HAP-1 (cell line): ENCODE results near the gene GALNT9.

ENCODE experiments used
- DNase-seq, 2 experiments: peaks; one replicate each; pipeline ENCODE4 v3.0.0-alpha.2; 2016 to 2020; ENCODE audit warnings: low spot score in 2 of 2
- H3K27me3 ChIP-seq: fragments of 250-450 bp; sonication (Bioruptor Pico); 2 replicates; pipeline ENCODE4 v1.5.1; 2020; ENCODE audit warnings: low read depth, mild to moderate bottlenecking, moderate library complexity
- H3K36me3 ChIP-seq: fragments of 250-450 bp; sonication (Bioruptor Pico); replicated peaks from 2 replicates; pipeline ENCODE4 v1.5.1; 2020; ENCODE audit warnings: mild to moderate bottlenecking
- H3K4me1 ChIP-seq: fragments of 250-450 bp; sonication (Bioruptor Pico); 2 replicates; pipeline ENCODE4 v1.5.1; 2020; ENCODE audit warnings: mild to moderate bottlenecking
- H3K4me3 ChIP-seq: fragments of 250-450 bp; sonication (Bioruptor Pico); 2 replicates; pipeline ENCODE4 v1.5.1; 2020; ENCODE audit warnings: mild to moderate bottlenecking, moderate library complexity
- H3K9me3 ChIP-seq: fragments of 250-450 bp; sonication (Bioruptor Pico); 2 replicates; pipeline ENCODE4 v1.5.1; 2020; ENCODE audit warnings: mild to moderate bottlenecking, moderate library complexity
- in situ Hi-C: fragments of 300-500 bp; cut with MboI; formaldehyde crosslinking; loops from 3 replicates; pipeline ENCODE4 v1.14.3; 2020; ENCODE audit warnings: low sequenced_read_pairs, inconsistent platforms, mixed read lengths

The GALNT9 gene

DNA sequence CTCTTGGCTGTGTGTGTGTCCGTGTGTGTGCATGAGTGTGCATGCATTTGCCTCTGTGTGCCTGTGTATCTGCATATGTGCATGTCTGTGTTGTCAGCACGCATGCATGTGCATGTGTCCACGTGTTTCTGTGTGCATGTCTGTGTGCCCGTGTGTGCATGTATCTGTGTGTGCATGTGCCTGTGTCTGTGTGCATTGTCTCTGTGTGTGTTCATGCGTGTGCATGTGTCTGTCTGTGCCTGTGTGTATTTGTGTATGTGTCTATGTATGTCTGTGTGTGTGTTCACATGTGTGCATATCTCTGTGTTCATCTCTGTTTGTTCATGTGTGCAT, 1.1 kb upstream of the GALNT9 start:
- in situ Hi-C loops: no loop called here
- Histone ChIP-seq H3K36me3 (no peaks in the 10 kb centered on the region), H3K4me3 (no peak overlapping the region), H3K4me1 (no peaks in the 10 kb centered on the region), H3K27me3 (peaks cover 37% of the 10 kb centered on the region), H3K9me3 (no peaks in the 10 kb centered on the region)
- no peak for DNase-seq

DNA sequence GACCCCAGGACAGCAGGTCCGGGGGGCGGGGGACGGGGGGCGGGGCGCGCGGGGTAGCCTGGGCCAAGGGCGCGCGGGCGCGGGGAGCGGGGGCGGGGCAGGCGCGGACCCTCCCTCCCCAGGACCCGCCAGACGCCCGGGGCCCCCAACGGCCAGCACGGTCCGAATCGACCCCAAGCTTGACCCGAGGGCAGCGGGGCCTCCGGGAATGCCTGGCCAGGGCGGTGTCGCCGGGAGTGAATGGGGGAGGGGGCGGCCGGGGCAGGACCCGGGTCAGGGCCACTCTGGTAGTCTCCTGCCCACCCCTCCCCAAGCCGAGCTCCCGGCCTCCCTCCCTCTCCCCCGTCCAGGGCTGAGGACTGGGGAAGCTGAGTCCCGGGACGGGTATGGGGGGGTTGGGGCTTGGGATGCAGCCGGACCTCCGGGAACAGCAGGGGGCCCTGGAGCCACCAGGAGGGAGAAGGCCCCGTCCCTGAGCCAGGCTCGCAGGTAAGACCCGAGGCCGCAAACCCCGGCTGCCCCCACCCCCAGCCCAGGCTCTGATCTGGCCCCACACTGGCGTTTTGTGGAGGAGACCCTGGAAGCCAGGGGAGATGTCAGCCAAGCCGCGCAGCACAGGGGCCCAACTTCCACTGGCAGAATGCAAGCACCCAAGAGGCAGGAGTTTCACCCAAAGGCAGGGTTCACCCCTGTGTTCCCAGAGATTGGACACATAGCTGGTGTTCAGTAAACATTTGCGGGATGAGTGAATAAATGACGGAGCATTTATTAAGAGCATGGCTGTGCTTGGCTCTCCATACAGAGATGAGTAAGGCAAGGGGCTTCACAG, 545 bp upstream of the GALNT9 start:
- in situ Hi-C loops: no loop called here
- H3K9me3 ChIP-seq: no peaks in the 10 kb centered on the region
- H3K27me3 ChIP-seq: peaks cover 37% of the 10 kb centered on the region
- no peak overlapping the region for H3K4me3 ChIP-seq
- H3K36me3 ChIP-seq: no peaks in the 10 kb centered on the region
- H3K4me1 ChIP-seq: no peaks in the 10 kb centered on the region
- no peak for DNase-seq

DNA sequence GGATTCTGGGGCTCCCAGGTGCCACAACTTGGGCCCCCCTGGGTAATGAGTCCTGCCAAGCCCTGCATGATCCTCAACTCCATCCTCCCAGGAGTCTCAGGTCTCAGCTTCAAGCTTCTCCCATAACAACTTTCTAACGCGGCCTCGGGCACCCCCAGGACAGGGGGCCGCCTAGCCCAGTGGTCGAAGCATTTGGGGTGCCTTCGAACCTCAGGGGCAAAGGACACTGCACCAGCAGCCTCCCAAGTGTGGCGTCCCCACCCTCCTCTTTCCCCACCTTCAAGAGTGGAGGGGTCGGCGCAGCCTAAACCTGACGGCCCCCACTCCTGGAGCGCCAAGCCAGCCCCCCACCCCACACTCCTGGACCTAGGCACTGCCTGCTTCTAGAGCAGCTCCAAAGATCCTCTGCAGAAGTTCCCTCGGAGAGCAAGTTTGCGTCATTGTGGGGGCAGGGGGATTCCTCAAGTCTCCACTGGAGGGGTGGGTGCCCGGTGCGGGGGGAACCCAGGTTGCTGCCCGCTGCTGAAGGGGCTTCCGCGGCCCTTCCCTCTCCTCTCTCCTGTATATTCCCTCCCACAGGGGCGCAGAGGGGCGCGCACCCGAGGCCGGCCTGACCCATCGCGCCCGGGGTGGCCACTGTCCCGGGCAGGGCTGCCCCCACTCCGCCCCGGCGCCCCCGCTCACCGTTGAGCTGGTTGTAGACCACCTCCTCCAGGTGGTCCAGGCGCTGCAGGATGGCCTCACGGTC, 933 bp downstream of the GALNT9 start:
- Histone ChIP-seq H3K4me3 (no peak overlapping the region), H3K27me3 (peaks cover 38% of the 10 kb centered on the region), H3K4me1 (no peaks in the 10 kb centered on the region), H3K9me3 (no peaks in the 10 kb centered on the region), H3K36me3 (no peaks in the 10 kb centered on the region)
- DNase-seq: no peak
- in situ Hi-C loops: no loop called here

DNA sequence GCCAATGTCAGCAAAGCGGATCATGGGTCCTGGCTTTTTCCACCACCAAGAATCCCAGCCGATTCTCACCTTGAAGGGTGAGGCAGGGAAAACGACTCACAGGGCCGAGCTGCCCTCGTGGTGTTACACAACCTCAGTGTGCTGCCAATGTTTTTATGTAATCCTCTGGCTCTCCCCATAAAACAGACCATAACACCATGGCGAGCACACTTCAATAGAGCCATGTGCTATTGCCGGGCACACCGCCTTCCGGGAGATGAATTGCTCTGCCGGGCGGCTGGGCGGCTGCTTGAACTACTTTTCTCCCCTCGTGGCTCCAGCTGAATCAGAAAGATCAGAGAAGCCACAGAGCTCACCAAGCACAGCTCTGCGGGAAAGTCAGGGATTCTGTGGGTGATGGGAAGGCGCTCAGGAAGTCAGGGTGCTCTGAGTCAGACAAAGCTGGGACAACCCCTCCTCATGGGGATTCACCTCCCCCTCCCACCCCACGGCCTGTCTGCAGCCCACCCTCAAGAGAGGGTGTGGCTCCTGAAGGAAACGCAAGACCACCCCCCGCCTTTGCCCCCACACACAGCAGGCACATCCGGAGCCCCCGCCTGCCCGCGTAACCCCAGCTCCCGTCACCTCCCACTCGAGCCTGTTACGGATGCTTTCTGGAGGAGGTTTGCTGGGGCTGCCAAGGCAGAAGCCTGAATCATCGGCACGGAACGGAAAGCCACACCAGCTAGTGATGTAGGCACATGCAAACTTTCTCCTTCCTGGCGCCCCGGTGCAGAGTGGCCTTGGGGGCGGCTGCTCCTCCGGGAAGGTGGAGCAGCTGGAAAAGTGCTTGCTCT, 1.8 kb downstream of the GALNT9 start:
- in situ Hi-C loops: no loop called here
- no peaks in the 10 kb centered on the region for H3K36me3 ChIP-seq
- H3K9me3 ChIP-seq: no peaks in the 10 kb centered on the region
- peaks cover 41% of the 10 kb centered on the region for H3K27me3 ChIP-seq
- no peak overlapping the region for H3K4me3 ChIP-seq
- DNase-seq: no peak
- H3K4me1 ChIP-seq: no peaks in the 10 kb centered on the region

DNA sequence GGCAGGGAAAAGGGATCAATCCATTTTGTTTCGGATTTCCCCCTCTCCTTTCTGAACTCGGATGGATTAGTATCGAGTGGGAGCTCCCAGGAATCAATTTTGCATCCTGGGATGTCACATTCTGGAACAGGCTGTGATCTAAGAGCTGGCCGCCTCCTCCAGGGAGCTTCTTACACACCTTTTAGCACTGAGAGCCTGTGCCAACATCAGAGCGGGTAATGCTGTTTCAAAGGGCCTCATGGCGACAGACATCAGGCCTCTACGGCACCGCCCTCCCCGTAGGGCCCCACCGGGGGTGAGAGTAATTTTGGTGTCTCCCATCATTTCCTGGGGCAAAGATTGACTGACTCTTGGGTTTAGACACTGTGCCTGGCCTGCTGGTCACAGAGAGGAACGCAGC, 2.7 kb downstream of the GALNT9 start:
- H3K4me3 ChIP-seq: no peak overlapping the region
- in situ Hi-C loops: no loop called here
- H3K27me3 ChIP-seq: peaks cover 45% of the 10 kb centered on the region
- no peaks in the 10 kb centered on the region for H3K4me1 ChIP-seq
- no peaks in the 10 kb centered on the region for H3K36me3 ChIP-seq
- H3K9me3 ChIP-seq: no peaks in the 10 kb centered on the region
- no peak for DNase-seq

DNA sequence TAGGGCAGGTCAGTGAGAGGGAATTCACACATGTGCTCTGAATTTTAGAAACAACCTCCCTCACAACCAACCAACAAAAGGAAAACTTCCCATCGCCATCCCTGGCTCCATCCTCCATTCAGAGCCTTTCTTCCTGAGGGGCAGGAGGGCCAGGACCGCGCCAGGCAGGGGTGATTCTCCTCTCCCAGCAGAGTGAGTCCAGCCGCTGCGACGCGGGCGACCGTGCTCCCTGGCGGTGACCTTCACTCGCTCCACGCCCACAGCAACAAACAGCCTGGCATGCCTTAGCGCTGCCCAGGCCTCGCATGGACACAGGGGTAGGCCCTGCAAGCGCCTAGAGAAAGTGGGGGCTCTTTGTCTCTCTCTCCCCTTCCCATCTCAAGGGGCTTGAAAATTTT, 3.7 kb downstream of the GALNT9 start:
- Histone ChIP-seq H3K9me3 (no peaks in the 10 kb centered on the region), H3K36me3 (no peaks in the 10 kb centered on the region), H3K27me3 (peaks cover 41% of the 10 kb centered on the region), H3K4me3 (no peak overlapping the region), H3K4me1 (no peaks in the 10 kb centered on the region)
- DNase-seq: no peak
- in situ Hi-C loops: no loop called here

DNA sequence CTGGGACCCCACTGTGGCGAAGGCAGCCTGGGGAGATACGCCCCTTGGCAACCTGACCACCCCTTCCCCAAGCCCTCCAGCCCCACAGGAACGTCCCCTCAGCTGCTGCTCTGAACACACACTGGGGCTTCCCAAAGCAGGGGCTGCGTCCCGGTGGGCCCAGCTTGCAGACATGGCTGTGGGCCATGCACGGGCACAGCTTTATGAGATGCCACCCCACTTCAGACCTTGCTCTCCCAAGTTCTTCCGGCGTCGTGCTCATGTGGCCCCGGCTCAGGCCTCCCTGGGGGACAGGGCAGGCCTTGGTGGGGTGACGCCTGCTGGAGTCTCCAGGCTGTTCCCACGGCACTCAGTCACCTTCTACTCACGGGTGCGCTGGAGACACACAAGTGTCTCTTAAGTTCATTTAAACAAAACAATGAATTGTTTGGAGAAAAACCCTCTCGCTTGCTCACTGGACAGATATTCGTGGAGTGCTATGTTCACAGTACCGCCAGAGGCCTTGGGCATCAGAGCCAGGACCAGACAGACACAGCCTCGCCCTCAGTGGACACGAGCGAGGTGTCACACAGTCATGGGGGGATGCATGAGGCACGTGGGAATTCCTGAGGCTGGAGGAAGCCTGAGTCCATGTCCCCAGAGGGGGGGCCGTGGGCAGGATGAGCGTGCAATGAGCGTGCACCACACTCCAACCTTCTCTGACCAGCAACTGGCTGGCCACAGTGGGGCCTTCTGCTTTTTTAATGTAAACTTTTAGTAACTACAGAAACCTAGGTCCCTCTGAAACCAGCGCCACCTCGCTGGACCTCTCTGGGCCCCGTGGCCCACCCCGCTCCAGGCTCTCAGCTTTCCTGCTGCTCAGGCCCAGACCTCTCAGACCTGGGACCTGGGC, 4.3 kb downstream of the GALNT9 start:
- peaks cover 38% of the 10 kb centered on the region for H3K27me3 ChIP-seq
- H3K4me3 ChIP-seq: no peak overlapping the region
- no peaks in the 10 kb centered on the region for H3K9me3 ChIP-seq
- no peaks in the 10 kb centered on the region for H3K4me1 ChIP-seq
- DNase-seq: no peak
- H3K36me3 ChIP-seq: no peaks in the 10 kb centered on the region
- in situ Hi-C loops: no loop called here

DNA sequence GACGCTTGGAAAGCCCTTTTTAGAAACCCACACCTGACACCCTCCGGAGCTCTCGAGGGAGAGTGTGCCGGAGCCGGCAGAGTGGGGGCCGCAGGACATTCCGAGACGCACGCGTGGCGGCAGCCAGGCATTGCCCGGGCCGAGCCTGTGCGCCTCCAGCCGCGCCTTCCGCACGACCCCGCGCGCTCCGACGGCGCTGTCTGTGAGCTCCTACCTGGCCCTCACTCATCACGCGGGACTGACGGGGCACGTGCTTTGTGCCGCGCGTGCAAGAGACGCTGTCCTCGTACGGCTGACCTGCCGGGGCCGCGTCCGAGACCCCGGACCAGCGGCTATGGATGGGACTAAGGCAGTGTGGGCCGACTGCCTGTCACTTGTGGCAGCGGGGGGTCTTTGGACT, 5.2 kb downstream of the GALNT9 start:
- H3K36me3 ChIP-seq: no peaks in the 10 kb centered on the region
- in situ Hi-C loops: no loop called here
- no peak for DNase-seq
- H3K27me3 ChIP-seq: peaks cover 42% of the 10 kb centered on the region
- no peaks in the 10 kb centered on the region for H3K4me1 ChIP-seq
- H3K9me3 ChIP-seq: no peaks in the 10 kb centered on the region
- H3K4me3 ChIP-seq: no peak overlapping the region

DNA sequence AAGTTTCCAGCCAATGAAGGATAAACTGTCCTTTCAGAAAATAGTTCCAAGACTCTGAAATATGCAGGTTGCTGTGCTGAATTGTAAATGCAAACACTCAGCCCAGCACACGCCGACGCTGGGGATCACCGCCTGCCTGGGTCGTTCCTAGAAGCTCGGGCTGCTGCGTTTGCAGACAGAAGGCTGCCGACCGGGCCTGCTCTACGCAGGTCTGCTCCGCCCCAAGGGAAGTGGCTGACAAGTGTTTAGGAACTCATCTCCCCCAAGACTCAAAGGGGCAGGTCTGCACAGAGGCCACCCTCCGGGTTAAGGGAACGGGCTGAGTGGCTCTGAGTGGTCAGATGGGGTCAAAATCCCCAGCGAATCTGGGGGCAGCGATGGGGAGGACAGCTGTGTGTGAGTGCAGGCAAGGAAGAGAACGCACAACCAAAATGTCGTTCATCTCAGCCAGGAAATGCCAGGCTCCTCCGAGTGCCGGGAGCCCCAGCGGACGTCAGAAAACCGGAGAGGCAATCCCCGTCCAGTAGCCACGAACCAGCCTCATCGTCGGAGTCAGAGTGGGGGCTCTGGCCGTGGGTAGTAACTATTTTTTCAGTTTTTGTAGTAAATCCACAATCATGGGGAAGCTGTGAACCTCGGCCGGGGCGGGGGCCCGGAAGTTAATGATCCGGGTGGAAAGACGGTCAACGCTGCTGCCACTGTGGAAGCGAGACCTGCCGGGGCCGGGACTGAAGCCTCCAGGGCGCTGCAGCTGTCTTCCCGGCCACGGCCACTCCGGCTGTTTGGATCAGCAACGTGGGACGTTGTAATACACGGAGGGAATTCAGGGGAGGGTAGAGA, 6.0 kb downstream of the GALNT9 start:
- no peaks in the 10 kb centered on the region for H3K9me3 ChIP-seq
- no peaks in the 10 kb centered on the region for H3K4me1 ChIP-seq
- peaks cover 38% of the 10 kb centered on the region for H3K27me3 ChIP-seq
- H3K4me3 ChIP-seq: no peak overlapping the region
- no peaks in the 10 kb centered on the region for H3K36me3 ChIP-seq
- in situ Hi-C loops: no loop called here
- DNase-seq: no peak

DNA sequence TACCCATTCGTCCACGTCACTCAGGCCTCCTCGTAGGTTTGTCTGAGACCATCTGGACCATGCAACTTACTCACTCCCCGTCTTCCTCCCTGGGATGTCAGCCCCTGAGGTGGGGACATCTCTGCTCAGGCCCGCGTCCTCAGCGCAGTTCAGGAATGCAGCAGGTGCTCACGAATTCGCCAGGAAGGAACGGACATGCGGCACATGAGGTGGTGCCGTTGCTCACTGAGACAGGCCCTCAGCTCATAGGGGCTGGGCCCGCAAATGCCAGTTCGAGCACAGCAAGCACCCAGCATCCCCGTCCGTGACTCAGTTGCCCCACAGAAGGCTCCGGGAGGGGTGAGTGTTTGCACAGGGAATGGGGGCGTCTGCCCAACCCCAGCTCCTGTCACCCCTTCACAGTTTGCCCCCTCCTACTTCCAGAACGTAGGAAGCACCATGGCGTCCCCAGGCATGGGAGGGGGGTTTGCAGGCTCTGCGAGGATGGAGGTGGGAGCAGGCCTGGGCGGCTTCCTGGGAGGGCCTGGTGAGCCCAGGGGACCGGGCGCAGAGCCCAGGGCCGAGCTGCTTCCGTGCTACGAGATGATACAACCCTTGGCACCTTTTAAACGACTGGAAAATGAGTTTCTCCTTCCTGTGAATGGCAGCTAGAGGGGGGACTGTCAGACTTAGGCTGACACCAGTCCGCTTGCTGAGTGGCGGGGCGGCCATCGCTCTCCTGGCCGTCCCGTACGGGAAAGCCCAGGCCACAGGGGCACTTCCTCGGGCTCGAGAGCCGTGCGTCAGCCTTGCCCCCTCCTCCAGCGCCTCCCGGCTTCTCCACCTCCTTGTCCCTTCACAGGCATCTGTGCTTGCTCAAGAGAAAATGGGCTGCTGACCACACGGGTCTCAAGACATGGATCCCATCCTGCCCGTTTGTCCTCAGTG, 6.9 kb downstream of the GALNT9 start:
- H3K4me3 ChIP-seq: no peak overlapping the region
- in situ Hi-C loops: no loop called here
- DNase-seq: no peak
- no peaks in the 10 kb centered on the region for H3K9me3 ChIP-seq
- H3K36me3 ChIP-seq: no peaks in the 10 kb centered on the region
- H3K4me1 ChIP-seq: no peaks in the 10 kb centered on the region
- H3K27me3 ChIP-seq: peaks cover 31% of the 10 kb centered on the region

DNA sequence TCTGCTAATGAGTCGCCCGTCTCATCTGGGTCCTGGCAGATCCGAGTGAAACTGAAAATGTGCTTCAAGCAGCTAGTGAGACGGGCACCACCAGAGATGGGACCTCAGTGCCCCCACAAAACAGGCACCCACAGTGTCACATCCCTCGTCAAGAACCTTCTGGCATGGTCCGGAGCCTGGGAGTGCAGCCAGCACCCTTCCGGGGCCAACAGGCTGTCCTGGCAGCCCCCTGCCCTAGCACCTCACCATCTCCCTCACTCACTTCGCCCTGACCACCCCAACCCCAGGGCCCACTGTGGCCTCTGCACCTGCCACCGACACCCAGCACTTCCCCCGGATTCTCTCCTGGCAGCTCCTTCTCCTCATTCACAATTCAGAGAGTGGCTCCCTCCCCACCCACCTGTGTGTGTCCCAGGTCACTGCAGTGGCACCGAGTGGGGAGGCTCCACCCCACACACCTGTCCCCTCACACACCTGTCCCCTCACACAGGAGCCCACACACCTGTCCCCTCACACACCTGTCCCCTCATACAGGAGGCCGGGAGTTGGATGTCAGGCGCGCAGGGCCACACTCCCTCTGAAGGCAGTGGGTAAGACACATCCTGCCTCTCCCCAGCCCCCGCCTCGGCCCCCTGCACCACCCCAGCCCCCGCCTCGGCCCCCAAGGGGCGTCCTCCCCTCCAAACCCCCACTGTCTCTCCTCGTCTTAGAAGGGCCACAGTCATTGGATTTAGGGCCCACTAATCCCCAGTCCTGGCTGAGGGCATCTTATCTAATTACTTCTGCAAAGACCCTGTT, 7.9 kb downstream of the GALNT9 start:
- in situ Hi-C loops: no loop called here
- Histone ChIP-seq H3K4me1 (no peaks in the 10 kb centered on the region), H3K27me3 (peaks cover 25% of the 10 kb centered on the region)

More for the DNA sequence above, 7.9 kb downstream of the GALNT9 start:
- Histone ChIP-seq H3K36me3 (no peaks in the 10 kb centered on the region), H3K4me3 (no peak overlapping the region), H3K9me3 (no peaks in the 10 kb centered on the region)
- DNase-seq: no peak
